ENCODE measurements around the gene LRRC26.
"Not testable (repeated sequence)": the region's sequence is repeated elsewhere in the genome, so short reads cannot be mapped to it uniquely, and the experiment has no call there.

LRRC26 gene

GRCh38 chr9:137138722-137139467, 31.0 kb downstream of the LRRC26 start, which contains the start of gene GRIN1:
TSS of gene GRIN1 (plus strand) at chr9:137139154. CDS start at chr9:137139487, 333 bp downstream.
- TF ChIP-seq ARNT (IDR thresholded peaks at IDR 0.05) (no peak), ZNF384 (IDR thresholded peaks at IDR 0.05) (no peak), FOXA1 (IDR thresholded peaks at IDR 0.05) (no peak), SP1 (IDR thresholded peaks at IDR 0.05) (no peak), NFRKB (IDR thresholded peaks at IDR 0.05) (no peak), FOXM1 (IDR thresholded peaks at IDR 0.05; ENCODE audit: borderline replicate concordance) (no peak), HDGF (IDR thresholded peaks at IDR 0.05; ENCODE audit: borderline replicate concordance) (no peak), ELF4 (IDR thresholded peaks at IDR 0.05) (no peak), L3MBTL2 (conservative IDR thresholded peaks at IDR 0.05) (no peak), CTBP1 (IDR thresholded peaks at IDR 0.05; ENCODE audit: borderline replicate concordance) (no peak), BHLHE40 (IDR thresholded peaks at IDR 0.05; ENCODE audit: borderline replicate concordance) (no peak), LEF1 (IDR thresholded peaks at IDR 0.05; ENCODE audit: borderline replicate concordance) (no peak)
- TF ChIP-seq, protein P1, sequence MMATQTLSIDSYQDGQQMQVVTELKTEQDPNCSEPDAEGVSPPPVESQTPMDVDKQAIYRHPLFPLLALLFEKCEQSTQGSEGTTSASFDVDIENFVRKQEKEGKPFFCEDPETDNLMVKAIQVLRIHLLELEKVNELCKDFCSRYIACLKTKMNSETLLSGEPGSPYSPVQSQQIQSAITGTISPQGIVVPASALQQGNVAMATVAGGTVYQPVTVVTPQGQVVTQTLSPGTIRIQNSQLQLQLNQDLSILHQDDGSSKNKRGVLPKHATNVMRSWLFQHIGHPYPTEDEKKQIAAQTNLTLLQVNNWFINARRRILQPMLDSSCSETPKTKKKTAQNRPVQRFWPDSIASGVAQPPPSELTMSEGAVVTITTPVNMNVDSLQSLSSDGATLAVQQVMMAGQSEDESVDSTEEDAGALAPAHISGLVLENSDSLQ (IDR thresholded peaks at IDR 0.05), result no peak
- POLR2A ChIA-PET, result interaction anchor here (0.6 to 5.4 kb wide), 6 partner anchors 9 to 102 kb away, joined by 3 to 37 read pairs (median 4); partner anchors contain the start of gene TUBB4B
- DNase-seq (ENCODE audit: extremely low spot score), result no peak
- CTCF ChIA-PET, result interaction anchor here (1.8 kb wide), 1 partner anchor 12 kb away, joined by 7 read pairs; no protein-coding TSS in a partner anchor

DNA sequence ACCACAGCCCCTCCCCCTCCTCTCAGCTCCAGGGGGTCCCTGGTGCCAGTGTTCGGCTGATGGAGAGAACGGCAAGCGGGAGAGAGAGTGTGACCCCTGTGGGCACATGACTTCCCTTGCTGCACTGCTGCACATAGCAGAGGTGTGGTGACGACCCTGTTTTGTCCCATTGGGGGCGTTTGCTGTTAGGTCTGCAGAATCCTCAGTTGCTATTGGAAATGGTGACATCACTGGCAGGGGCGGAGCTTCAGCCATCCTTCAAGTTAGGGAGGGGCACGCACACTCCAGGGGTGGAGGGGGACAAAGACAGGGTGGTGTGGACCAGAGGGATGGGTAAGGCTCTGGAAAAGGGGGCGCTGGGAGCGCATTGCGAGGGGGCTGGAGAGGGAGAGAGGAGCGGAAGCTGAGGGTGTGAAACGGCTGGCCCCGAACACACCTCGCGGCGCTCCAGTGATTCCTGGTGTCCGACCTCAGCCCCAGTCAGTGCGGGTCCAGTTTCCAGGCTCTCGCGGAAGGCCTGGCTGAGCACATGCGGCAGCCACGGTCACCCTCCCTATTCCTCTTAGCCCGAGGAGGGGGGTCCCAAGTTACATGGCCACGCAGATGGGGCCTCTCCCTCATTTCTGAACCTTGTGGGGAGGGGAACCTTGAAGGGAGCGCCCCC, 31.7 kb downstream of the LRRC26 start:
- ChIA-PET CTCF (interaction anchor here (1.8 kb wide), 1 partner anchor 12 kb away, joined by 7 read pairs; no protein-coding TSS in a partner anchor), POLR2A (interaction anchor here (0.6 to 5.4 kb wide), 6 partner anchors 8 to 103 kb away, joined by 3 to 37 read pairs (median 4); partner anchors contain the start of gene TUBB4B)
- DNase-seq (ENCODE audit: extremely low spot score), result peak; percentile 62
- no peak for TF ChIP-seq TARDBP (IDR thresholded peaks at IDR 0.05)
- no peak for TF ChIP-seq ELF4 (IDR thresholded peaks at IDR 0.05)
- TF ChIP-seq FOXK2 (IDR thresholded peaks at IDR 0.05), result no peak
- no peak for TF ChIP-seq CTBP1 (IDR thresholded peaks at IDR 0.05; ENCODE audit: borderline replicate concordance)
- no peak for TF ChIP-seq FOXM1 (IDR thresholded peaks at IDR 0.05; ENCODE audit: borderline replicate concordance)
- TF ChIP-seq HDGF (IDR thresholded peaks at IDR 0.05; ENCODE audit: borderline replicate concordance), result no peak
- TF ChIP-seq LEF1 (IDR thresholded peaks at IDR 0.05; ENCODE audit: borderline replicate concordance), result no peak
- no peak for TF ChIP-seq ARNT (IDR thresholded peaks at IDR 0.05)
- TF ChIP-seq BHLHE40 (IDR thresholded peaks at IDR 0.05; ENCODE audit: borderline replicate concordance), result no peak
- no peak for TF ChIP-seq NFRKB (IDR thresholded peaks at IDR 0.05)
- TF ChIP-seq FOXA1 (IDR thresholded peaks at IDR 0.05), result no peak
- no peak for TF ChIP-seq SP1 (IDR thresholded peaks at IDR 0.05)

- no peak for TF ChIP-seq FOXK2 (IDR thresholded peaks at IDR 0.05)
- TF ChIP-seq L3MBTL2 (conservative IDR thresholded peaks at IDR 0.05), result no peak
- TF ChIP-seq ZNF384 (IDR thresholded peaks at IDR 0.05), result no peak
- no peak for TF ChIP-seq SUZ12 (IDR thresholded peaks at IDR 0.05)
- no peak for TF ChIP-seq ELF4 (IDR thresholded peaks at IDR 0.05)
- TF ChIP-seq, protein P1 (IDR thresholded peaks at IDR 0.05), result no peak
- no peak for TF ChIP-seq FOXA1 (IDR thresholded peaks at IDR 0.05)
- TF ChIP-seq TARDBP (IDR thresholded peaks at IDR 0.05), result no peak
- no peak for TF ChIP-seq LEF1 (IDR thresholded peaks at IDR 0.05; ENCODE audit: borderline replicate concordance)
- no peak for DNase-seq (ENCODE audit: extremely low spot score)
- CTCF ChIA-PET, result interaction anchor here (1.8 kb wide), 1 partner anchor 14 kb away, joined by 7 read pairs; no protein-coding TSS in a partner anchor
- POLR2A ChIA-PET, result interaction anchor here (1.2 to 5.4 kb wide), 2 partner anchors 7 to 104 kb away, joined by 5 to 37 read pairs; partner anchors contain the start of gene TUBB4B
Observed at GRCh38 chr9:137136881-137137607, 32.8 kb downstream of the LRRC26 start.

DNA sequence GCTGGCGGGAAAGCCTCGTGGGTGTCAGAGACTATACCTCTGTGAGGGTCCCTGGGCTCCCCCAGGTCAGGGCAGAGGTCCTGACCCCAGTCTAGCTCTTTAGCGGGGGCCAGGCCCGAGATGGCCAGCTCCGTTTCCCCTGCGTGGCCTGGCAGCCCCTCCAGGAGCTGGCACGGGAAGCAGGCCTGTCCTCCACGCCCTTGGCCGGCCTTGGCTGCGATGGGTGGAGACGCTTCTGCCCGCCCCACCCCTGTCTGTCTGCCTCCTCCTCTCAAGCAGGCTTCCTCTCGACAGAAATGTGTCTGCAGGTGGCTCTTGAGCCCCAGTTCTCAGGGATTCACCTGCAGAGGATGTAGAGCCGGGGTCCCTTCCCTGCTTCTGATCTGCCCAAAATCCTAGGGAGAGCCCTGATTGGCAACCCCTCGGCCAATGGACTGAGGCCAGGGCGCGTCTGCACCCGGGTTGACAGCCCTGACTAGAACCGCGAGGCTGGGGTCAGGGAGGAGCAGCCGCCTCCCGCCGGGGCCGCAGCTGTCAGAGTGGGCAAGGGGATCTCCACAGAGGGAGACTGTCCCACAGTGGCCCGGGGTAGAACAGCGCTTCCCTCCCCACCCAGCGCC, 33.5 kb downstream of the LRRC26 start:
- DNase-seq (ENCODE audit: extremely low spot score), result no peak
- CTCF ChIA-PET, result no interaction called here
- TF ChIP-seq, protein P1 (IDR thresholded peaks at IDR 0.05), result 0 out of 2 replicates have a peak, but pooled peaks have one; percentile 8
- TF ChIP-seq FOXA1 (IDR thresholded peaks at IDR 0.05), result no peak
- POLR2A ChIA-PET, result no interaction called here

DNA sequence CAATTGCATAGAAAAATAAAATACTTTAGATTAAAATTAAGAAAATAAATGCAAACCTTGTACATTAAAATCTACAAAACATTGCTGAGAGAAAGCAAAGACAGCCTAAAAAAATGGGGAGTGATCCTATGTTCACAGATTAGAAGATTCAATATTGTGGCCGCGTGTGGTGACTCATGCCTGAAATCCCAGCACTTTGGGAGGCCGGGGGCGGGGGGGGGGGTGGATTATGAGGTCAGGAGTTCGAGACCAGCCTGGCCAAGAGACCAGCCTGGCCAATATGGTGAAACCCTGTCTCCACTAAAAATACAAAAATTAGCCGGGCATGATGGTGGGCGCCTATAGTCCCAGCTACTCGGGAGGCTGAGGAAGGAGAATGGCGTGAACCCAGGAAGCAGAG, 34.7 kb downstream of the LRRC26 start:
- POLR2A ChIA-PET; DNase-seq (ENCODE audit: extremely low spot score): not testable (repeated sequence)
- CTCF ChIA-PET, result interaction anchor here (0.6 kb wide), 2 partner anchors 119 to 147 kb away, joined by 3 to 7 read pairs; no protein-coding TSS in a partner anchor
